ENCODE results near the gene IREB2. TPM values are rescaled to one million over a fixed set of nuclear protein-coding genes. Genes with fewer than 3 reads are reported as not detected.

Gene IREB2
- total and polyA plus RNA-seq, 2 of the 13 experiments (the other 11 are each of a cell fraction or from before 2014, with no cell fraction given): 24.2 to 30.4 TPM

DNA sequence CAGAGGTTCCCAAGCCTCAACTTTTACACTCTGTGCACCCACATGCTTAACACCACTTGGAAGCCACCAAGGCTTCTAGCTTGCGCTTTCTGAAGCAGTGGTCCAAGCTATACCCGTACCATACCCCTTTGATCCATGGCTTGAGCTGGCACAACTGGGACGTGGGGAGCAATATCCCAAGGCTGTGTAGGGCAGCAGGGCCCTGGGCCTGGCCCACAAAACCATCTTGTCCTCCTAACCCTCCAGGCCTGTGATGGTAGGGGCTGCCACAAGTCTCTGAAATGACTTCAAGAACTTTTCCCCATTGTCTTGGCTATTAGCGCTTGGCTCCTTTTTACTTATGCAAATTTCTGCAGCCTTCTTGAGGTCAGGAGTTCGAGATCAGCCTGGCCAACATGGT, 86.2 kb downstream of the IREB2 start:
- no peak for ATAC-seq
- no peaks in the 10 kb centered on the region for H3K27me3 ChIP-seq (ENCODE audit: control insufficient read depth in 1 of 2, insufficient read depth in 2 of 2, low read length in 2 of 2)
- no peaks in the 10 kb centered on the region for H3K79me2 ChIP-seq (ENCODE audit: insufficient read depth, low read length)
- POLR2A ChIA-PET: no interaction called here
- CTCF ChIA-PET (ENCODE audit: low intra/inter-chr PET ratio, low total read pairs): no interaction called here
- no peaks in the 10 kb centered on the region for H4K20me1 ChIP-seq (ENCODE audit: insufficient read depth, low read length)
- peaks cover 7% of the 10 kb centered on the region for H3K9me3 ChIP-seq (ENCODE audit: low read length)
- H3K4me3 ChIP-seq (replicated peaks in 1 of 3; ENCODE audit: insufficient read depth in 1 of 3, low read depth in 2 of 3, low read length in 3 of 3): no peak overlapping the region
- H3K9ac ChIP-seq (ENCODE audit: insufficient read depth, low read depth, low read length): no peak overlapping the region
- H3K27ac ChIP-seq (ENCODE audit: extremely low read length, insufficient read depth, low read length): no peak overlapping the region
- H2AFZ ChIP-seq (ENCODE audit: low read length): no peak overlapping the region
- H3K4me1 ChIP-seq (ENCODE audit: insufficient read depth, low read length): peaks cover 6% of the 10 kb centered on the region
- WGBS (ENCODE audit: low lambda C conversion rate): 85% methylated on average over 5 of the region's 5 CpGs
- in situ Hi-C loops (cut with HindIII; ENCODE audit: extremely low pct_ligation_motif_present, low pct_unique_long_range_greater_than_20kb) (no loop called here), intact Hi-C loops (cut with micrococcal nuclease; ENCODE audit: unreplicated experiment) (no loop called here)
- no peak overlapping the region for H3K4me2 ChIP-seq (ENCODE audit: low read depth, low read length)
- no TSS peak for BruUV-seq (replicated peaks)
- no peak for FAIRE-seq
- no peaks in the 10 kb centered on the region for H3K36me3 ChIP-seq (replicated peaks in 1 of 2; ENCODE audit: control insufficient read depth in 1 of 2, insufficient read depth in 2 of 2, low read length in 2 of 2)
- no peak for DNase-seq (ENCODE audit: low spot score)
- no peak for TF ChIP-seq ZNF619 (CRISPR knock-in tag; IDR thresholded peaks at IDR 0.05)
- no peak for TF ChIP-seq ZBTB40 (IDR thresholded peaks at IDR 0.05)
- no peak for TF ChIP-seq ZBTB40 (CRISPR knock-in tag; IDR thresholded peaks at IDR 0.05)
- TF ChIP-seq ELF1 (CRISPR knock-in tag; IDR thresholded peaks at IDR 0.05): no peak
- TF ChIP-seq, protein P1, sequence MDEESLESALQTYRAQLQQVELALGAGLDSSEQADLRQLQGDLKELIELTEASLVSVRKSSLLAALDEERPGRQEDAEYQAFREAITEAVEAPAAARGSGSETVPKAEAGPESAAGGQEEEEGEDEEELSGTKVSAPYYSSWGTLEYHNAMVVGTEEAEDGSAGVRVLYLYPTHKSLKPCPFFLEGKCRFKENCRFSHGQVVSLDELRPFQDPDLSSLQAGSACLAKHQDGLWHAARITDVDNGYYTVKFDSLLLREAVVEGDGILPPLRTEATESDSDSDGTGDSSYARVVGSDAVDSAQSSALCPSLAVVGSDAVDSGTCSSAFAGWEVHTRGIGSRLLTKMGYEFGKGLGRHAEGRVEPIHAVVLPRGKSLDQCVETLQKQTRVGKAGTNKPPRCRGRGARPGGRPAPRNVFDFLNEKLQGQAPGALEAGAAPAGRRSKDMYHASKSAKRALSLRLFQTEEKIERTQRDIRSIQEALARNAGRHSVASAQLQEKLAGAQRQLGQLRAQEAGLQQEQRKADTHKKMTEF (CRISPR knock-in tag; IDR thresholded peaks at IDR 0.05): no peak
- TF ChIP-seq, protein P2, sequence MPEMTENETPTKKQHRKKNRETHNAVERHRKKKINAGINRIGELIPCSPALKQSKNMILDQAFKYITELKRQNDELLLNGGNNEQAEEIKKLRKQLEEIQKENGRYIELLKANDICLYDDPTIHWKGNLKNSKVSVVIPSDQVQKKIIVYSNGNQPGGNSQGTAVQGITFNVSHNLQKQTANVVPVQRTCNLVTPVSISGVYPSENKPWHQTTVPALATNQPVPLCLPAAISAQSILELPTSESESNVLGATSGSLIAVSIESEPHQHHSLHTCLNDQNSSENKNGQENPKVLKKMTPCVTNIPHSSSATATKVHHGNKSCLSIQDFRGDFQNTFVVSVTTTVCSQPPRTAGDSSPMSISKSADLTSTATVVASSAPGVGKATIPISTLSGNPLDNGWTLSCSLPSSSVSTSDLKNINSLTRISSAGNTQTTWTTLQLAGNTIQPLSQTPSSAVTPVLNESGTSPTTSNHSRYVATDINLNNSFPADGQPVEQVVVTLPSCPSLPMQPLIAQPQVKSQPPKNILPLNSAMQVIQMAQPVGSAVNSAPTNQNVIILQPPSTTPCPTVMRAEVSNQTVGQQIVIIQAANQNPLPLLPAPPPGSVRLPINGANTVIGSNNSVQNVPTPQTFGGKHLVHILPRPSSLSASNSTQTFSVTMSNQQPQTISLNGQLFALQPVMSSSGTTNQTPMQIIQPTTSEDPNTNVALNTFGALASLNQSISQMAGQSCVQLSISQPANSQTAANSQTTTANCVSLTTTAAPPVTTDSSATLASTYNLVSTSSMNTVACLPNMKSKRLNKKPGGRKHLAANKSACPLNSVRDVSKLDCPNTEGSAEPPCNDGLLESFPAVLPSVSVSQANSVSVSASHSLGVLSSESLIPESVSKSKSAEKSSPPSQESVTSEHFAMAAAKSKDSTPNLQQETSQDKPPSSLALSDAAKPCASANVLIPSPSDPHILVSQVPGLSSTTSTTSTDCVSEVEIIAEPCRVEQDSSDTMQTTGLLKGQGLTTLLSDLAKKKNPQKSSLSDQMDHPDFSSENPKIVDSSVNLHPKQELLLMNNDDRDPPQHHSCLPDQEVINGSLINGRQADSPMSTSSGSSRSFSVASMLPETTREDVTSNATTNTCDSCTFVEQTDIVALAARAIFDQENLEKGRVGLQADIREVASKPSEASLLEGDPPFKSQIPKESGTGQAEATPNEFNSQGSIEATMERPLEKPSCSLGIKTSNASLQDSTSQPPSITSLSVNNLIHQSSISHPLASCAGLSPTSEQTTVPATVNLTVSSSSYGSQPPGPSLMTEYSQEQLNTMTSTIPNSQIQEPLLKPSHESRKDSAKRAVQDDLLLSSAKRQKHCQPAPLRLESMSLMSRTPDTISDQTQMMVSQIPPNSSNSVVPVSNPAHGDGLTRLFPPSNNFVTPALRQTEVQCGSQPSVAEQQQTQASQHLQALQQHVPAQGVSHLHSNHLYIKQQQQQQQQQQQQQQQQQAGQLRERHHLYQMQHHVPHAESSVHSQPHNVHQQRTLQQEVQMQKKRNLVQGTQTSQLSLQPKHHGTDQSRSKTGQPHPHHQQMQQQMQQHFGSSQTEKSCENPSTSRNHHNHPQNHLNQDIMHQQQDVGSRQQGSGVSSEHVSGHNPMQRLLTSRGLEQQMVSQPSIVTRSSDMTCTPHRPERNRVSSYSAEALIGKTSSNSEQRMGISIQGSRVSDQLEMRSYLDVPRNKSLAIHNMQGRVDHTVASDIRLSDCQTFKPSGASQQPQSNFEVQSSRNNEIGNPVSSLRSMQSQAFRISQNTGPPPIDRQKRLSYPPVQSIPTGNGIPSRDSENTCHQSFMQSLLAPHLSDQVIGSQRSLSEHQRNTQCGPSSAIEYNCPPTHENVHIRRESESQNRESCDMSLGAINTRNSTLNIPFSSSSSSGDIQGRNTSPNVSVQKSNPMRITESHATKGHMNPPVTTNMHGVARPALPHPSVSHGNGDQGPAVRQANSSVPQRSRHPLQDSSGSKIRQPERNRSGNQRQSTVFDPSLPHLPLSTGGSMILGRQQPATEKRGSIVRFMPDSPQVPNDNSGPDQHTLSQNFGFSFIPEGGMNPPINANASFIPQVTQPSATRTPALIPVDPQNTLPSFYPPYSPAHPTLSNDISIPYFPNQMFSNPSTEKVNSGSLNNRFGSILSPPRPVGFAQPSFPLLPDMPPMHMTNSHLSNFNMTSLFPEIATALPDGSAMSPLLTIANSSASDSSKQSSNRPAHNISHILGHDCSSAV (CRISPR knock-in tag; IDR thresholded peaks at IDR 0.05; ENCODE audit: borderline replicate concordance): no peak
- no peak for TF ChIP-seq HHEX (CRISPR knock-in tag; IDR thresholded peaks at IDR 0.05)

Data from HepG2 (cell line).